HG03457 (cell line): ENCODE measurements around the gene TMEM116.

Experiments
- ATAC-seq: cut with Tn5 transposase; IDR thresholded peaks from one replicate; pipeline ENCODE4 v1.9.1; 2021; ENCODE audit warnings: moderate number of reproducible peaks; ENCODE audit not compliant: unreplicated experiment

TMEM116 gene

GRCh38 chr12:111905502-111905901 is 107.5 kb downstream of the TMEM116 start:
- ATAC-seq = no peak

- no peak for ATAC-seq
Observed at GRCh38 chr12:111904446-111904975, 108.5 kb downstream of the TMEM116 start.

GRCh38 chr12:111901182-111901581 is 111.8 kb downstream of the TMEM116 start:
- ATAC-seq = no peak

- no peak for ATAC-seq
Observed at GRCh38 chr12:111894556-111894955, 118.4 kb downstream of the TMEM116 start.

GRCh38 chr12:111893287-111893686 is 119.7 kb downstream of the TMEM116 start:
- ATAC-seq = no peak

GRCh38 chr12:111887926-111888745 is 124.8 kb downstream of the TMEM116 start:
- no peak for ATAC-seq

GRCh38 chr12:111886662-111887545 is 126.1 kb downstream of the TMEM116 start:
- ATAC-seq = no peak

- ATAC-seq = no peak
Observed at GRCh38 chr12:111881716-111882115, 131.2 kb downstream of the TMEM116 start.
